HepG2 (cell line): ENCODE results near the gene ZNF860. TPM values are rescaled to one million over a fixed set of nuclear protein-coding genes. Genes with fewer than 3 reads are reported as not detected.

Experiments
- ATAD3A ChIP-seq: sonication (generic); formaldehyde crosslinking; IDR thresholded peaks from 2 replicates; pipeline ENCODE4 v1.4.0; 2020; ENCODE audit warnings: missing genetic modification reagents
- ATF1 ChIP-seq: IDR thresholded peaks from 2 replicates; pipeline ENCODE4 v1.6.1; 2016; ENCODE audit warnings: mild to moderate bottlenecking, control low read depth
- CHCHD3 ChIP-seq: sonication (generic); formaldehyde crosslinking; IDR thresholded peaks from 2 replicates; pipeline ENCODE4 v1.8.0; 2022; ENCODE audit warnings: mild to moderate bottlenecking, missing genetic modification reagents, moderate library complexity
- FLYWCH1 ChIP-seq: sonication (generic); formaldehyde crosslinking; IDR thresholded peaks from 2 replicates; pipeline ENCODE4 v1.8.1; 2023; ENCODE audit warnings: mild to moderate bottlenecking, missing genetic modification reagents
- FOSL2 ChIP-seq: sonication (generic); formaldehyde crosslinking; IDR thresholded peaks from 2 replicates; pipeline ENCODE4 v1.4.0; 2020; ENCODE audit warnings: missing genetic modification reagents
- GATAD1 ChIP-seq: IDR thresholded peaks from 2 replicates; pipeline ENCODE4 v1.6.1; 2016; ENCODE audit warnings: missing genetic modification reagents, missing compliant biosample characterization
- HNRNPLL ChIP-seq: fragments of 200-400 bp; formaldehyde crosslinking; IDR thresholded peaks from 2 replicates; pipeline ENCODE4 v1.6.1; 2017; ENCODE audit warnings: mild to moderate bottlenecking, low read depth, low read length; ENCODE audit not compliant: poor library complexity, severe bottlenecking
- KLF9 ChIP-seq: IDR thresholded peaks from 2 replicates; pipeline ENCODE4 v1.6.1; 2016; ENCODE audit warnings: low read depth
- NFRKB ChIP-seq: fragments of 450-650 bp; IDR thresholded peaks from 2 replicates; pipeline ENCODE4 v1.6.1; 2017
- POGZ ChIP-seq: sonication (generic); formaldehyde crosslinking; IDR thresholded peaks from 2 replicates; pipeline ENCODE4 v1.4.0; 2020; ENCODE audit warnings: mild to moderate bottlenecking, missing genetic modification reagents
- ZBTB20 ChIP-seq: sonication (generic); formaldehyde crosslinking; IDR thresholded peaks from 2 replicates; pipeline ENCODE4 v1.8.1; 2023; ENCODE audit warnings: missing genetic modification reagents, low read depth, mild to moderate bottlenecking, borderline replicate concordance
- ZBTB42 ChIP-seq: sonication (generic); formaldehyde crosslinking; IDR thresholded peaks from 2 replicates; pipeline ENCODE4 v1.5.0; 2020; ENCODE audit warnings: mild to moderate bottlenecking, missing genetic modification reagents
- ZNF256 ChIP-seq: sonication (generic); formaldehyde crosslinking; conservative IDR thresholded peaks from 2 replicates; pipeline ENCODE4 v1.4.0; 2020; ENCODE audit warnings: missing genetic modification reagents
- ZNF292 ChIP-seq: sonication (generic); formaldehyde crosslinking; IDR thresholded peaks from 2 replicates; pipeline ENCODE4 v1.8.1; 2022; ENCODE audit warnings: mild to moderate bottlenecking, low read depth, missing genetic modification reagents, borderline replicate concordance
- ZNF451 ChIP-seq: sonication (generic); formaldehyde crosslinking; IDR thresholded peaks from 2 replicates; pipeline ENCODE4 v1.5.0; 2020; ENCODE audit warnings: mild to moderate bottlenecking, missing genetic modification reagents
- ZNF629 ChIP-seq: sonication (generic); formaldehyde crosslinking; conservative IDR thresholded peaks from 2 replicates; pipeline ENCODE4 v1.5.0; 2020; ENCODE audit warnings: missing genetic modification reagents
- ZNF773 ChIP-seq: sonication (generic); formaldehyde crosslinking; IDR thresholded peaks from 2 replicates; pipeline ENCODE4 v1.4.0; 2020; ENCODE audit warnings: missing genetic modification reagents, borderline replicate concordance
- ZSCAN25 ChIP-seq: sonication (generic); formaldehyde crosslinking; IDR thresholded peaks from 2 replicates; pipeline ENCODE4 v1.8.0; 2022; ENCODE audit warnings: mild to moderate bottlenecking, missing genetic modification reagents
- polyA plus RNA-seq, 8 experiments: library from polyadenylated mRNA; depleted of rRNA in 3 of 8; stranded (reverse) in 7 of 8; unstranded in 1 of 8; fragments of >200 nt; fragmentation: Illumina TruSeq in 4 of 8; extraction: Trizol in 4 of 8; gene quantifications; 2 replicates each; pipeline versions ENCODE4 v1.2.1 to v1.2.3, GENCODE V29; 2011 to 2016; ENCODE audit warnings: low read depth in 4 of 8, missing spikeins in 1 of 8, mixed read lengths in 1 of 8; ENCODE audit not compliant: insufficient read depth in 1 of 8
- total RNA-seq, 5 experiments: library from RNA; depleted of rRNA; stranded (reverse); fragments of >200 nt; fragmentation: Illumina TruSeq; extraction: Trizol; gene quantifications; 2 replicates each; pipeline ENCODE4 v1.2.3, GENCODE V29; 2016; ENCODE audit warnings: low read depth in 1 of 5
- TF ChIP-seq, protein P1 (sequence below): sonication (generic); formaldehyde crosslinking; IDR thresholded peaks from 2 replicates; pipeline ENCODE4 v1.4.0; 2020; ENCODE audit warnings: missing genetic modification reagents
- TF ChIP-seq, protein P2 (sequence below): sonication (generic); formaldehyde crosslinking; IDR thresholded peaks from 2 replicates; pipeline ENCODE4 v1.8.0; 2022; ENCODE audit warnings: mild to moderate bottlenecking, missing genetic modification reagents, borderline replicate concordance
- TF ChIP-seq, protein P3 (sequence below): sonication (generic); formaldehyde crosslinking; IDR thresholded peaks from 2 replicates; pipeline ENCODE4 v1.8.0; 2022; ENCODE audit warnings: missing genetic modification reagents, mild to moderate bottlenecking, moderate library complexity, borderline replicate concordance
- TF ChIP-seq, protein P4 (sequence below): sonication (generic); formaldehyde crosslinking; IDR thresholded peaks from 2 replicates; pipeline ENCODE4 v1.5.0; 2020; ENCODE audit warnings: mild to moderate bottlenecking, missing genetic modification reagents, borderline replicate concordance

The ZNF860 gene
- total and polyA plus RNA-seq, 2 of the 13 experiments (the other 11 are each of a cell fraction or from before 2014, with no cell fraction given), result 0.55 to 0.73 TPM

DNA sequence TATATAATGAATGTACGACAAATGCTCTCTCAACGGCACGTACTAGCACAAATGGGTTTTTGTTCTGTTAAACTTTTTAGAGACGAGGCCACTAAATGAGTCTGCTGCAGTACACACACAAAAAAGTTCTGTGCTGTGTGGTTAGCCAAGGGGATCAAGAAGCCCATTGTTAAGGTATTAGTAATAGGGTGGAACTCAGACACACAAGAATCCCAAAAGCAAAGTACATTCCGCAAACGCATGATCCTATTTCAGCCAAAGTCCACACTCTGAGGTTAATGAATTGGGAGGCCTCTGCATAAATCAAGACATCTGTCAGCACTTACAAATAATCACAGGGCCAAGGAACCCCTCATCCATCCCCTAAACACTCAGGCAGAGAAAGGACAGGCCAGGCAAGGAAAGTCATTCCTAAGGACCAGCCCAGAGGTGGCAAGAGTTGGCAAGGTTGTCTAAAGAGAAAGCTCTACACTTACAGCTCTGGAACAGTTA is 12.6 kb upstream of the ZNF860 start (continued):
- TF ChIP-seq ZNF773 (CRISPR knock-in tag) (no peak), ZBTB42 (CRISPR knock-in tag) (no peak), ATAD3A (CRISPR knock-in tag) (no peak), ZBTB20 (CRISPR knock-in tag) (peak; percentile 47; the same call in 1 of the 2 replicates), NFRKB (no peak), CHCHD3 (CRISPR knock-in tag) (no peak), POGZ (CRISPR knock-in tag) (peak; percentile 30; the same call in 1 of the 2 replicates), FLYWCH1 (CRISPR knock-in tag) (no peak), ZSCAN25 (CRISPR knock-in tag) (no peak), FOSL2 (CRISPR knock-in tag) (peak; percentile 77), HNRNPLL (peak; percentile 42), ZNF629 (CRISPR knock-in tag) (peak; percentile 22; the same call in 1 of the 2 replicates), ZNF256 (CRISPR knock-in tag) (no peak), GATAD1 (CRISPR knock-in tag) (no peak), KLF9 (CRISPR knock-in tag) (no peak), ZNF292 (peak; percentile 75; the same call in 1 of the 2 replicates), ATF1 (CRISPR knock-in tag) (no peak), ZNF451 (CRISPR knock-in tag) (no peak)
- TF ChIP-seq, protein P1, sequence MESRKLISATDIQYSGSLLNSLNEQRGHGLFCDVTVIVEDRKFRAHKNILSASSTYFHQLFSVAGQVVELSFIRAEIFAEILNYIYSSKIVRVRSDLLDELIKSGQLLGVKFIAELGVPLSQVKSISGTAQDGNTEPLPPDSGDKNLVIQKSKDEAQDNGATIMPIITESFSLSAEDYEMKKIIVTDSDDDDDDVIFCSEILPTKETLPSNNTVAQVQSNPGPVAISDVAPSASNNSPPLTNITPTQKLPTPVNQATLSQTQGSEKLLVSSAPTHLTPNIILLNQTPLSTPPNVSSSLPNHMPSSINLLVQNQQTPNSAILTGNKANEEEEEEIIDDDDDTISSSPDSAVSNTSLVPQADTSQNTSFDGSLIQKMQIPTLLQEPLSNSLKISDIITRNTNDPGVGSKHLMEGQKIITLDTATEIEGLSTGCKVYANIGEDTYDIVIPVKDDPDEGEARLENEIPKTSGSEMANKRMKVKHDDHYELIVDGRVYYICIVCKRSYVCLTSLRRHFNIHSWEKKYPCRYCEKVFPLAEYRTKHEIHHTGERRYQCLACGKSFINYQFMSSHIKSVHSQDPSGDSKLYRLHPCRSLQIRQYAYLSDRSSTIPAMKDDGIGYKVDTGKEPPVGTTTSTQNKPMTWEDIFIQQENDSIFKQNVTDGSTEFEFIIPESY (CRISPR knock-in tag), result 0 out of 2 replicates have a peak, but pooled peaks have one; percentile 27
- TF ChIP-seq, protein P2, sequence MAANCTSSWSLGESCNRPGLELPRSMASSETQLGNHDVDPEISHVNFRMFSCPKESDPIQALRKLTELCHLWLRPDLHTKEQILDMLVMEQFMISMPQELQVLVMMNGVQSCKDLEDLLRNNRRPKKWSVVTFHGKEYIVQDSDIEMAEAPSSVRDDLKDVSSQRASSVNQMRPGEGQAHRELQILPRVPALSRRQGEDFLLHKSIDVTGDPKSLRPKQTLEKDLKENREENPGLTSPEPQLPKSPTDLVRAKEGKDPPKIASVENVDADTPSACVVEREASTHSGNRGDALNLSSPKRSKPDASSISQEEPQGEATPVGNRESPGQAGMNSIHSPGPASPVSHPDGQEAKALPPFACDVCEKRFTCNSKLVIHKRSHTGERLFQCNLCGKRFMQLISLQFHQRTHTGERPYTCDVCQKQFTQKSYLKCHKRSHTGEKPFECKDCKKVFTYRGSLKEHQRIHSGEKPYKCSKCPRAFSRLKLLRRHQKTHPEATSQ (CRISPR knock-in tag), result no peak; the same call in 1 of the 2 replicates
- TF ChIP-seq, protein P3, sequence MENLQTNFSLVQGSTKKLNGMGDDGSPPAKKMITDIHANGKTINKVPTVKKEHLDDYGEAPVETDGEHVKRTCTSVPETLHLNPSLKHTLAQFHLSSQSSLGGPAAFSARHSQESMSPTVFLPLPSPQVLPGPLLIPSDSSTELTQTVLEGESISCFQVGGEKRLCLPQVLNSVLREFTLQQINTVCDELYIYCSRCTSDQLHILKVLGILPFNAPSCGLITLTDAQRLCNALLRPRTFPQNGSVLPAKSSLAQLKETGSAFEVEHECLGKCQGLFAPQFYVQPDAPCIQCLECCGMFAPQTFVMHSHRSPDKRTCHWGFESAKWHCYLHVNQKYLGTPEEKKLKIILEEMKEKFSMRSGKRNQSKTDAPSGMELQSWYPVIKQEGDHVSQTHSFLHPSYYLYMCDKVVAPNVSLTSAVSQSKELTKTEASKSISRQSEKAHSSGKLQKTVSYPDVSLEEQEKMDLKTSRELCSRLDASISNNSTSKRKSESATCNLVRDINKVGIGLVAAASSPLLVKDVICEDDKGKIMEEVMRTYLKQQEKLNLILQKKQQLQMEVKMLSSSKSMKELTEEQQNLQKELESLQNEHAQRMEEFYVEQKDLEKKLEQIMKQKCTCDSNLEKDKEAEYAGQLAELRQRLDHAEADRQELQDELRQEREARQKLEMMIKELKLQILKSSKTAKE (CRISPR knock-in tag), result peak; percentile 48; the same call in 1 of the 2 replicates
- TF ChIP-seq, protein P4, sequence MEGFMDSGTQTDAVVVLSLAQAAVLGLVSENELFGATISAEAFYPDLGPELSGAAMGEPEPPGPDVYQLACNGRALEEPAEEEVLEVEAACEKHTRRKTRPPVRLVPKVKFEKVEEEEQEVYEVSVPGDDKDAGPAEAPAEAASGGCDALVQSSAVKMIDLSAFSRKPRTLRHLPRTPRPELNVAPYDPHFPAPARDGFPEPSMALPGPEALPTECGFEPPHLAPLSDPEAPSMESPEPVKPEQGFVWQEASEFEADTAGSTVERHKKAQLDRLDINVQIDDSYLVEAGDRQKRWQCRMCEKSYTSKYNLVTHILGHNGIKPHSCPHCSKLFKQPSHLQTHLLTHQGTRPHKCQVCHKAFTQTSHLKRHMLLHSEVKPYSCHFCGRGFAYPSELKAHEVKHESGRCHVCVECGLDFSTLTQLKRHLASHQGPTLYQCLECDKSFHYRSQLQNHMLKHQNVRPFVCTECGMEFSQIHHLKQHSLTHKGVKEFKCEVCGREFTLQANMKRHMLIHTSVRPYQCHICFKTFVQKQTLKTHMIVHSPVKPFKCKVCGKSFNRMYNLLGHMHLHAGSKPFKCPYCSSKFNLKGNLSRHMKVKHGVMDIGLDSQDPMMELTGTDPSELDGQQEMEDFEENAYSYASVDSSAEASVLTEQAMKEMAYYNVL, result peak; percentile 31; the same call in 1 of the 2 replicates
